IPS DF 4.7 (cell line): Measurements from ENCODE around the gene CGNL1.

Source experiments
- DNase-seq: peaks from one replicate; pipeline ENCODE4 v3.0.0-alpha.2; 2013; ENCODE audit warnings: low spot score; ENCODE audit errors: extremely low read depth

CGNL1 gene

DNA sequence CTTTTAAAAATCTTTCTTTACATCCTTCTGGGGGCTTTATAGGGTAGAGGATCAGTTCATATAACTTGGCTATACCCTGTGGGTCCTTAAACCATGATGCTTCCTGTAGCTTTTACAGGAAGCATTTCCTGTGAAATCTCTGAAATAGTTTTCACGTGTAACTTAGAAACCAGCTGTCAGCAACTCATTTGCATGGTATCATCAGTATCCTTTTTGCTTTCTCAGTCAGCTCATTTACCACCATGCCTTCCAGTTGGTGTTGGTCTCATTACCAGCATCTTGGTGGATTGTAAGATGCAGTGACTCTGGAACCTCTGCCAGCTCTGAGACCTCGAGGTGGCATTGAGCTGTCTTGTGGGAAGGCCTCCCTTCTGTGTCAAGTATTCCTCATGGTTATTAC lies 118.7 kb downstream of the CGNL1 start:
- no peak for DNase-seq

GRCh38 chr15:57495554-57496165 lies 119.4 kb downstream of the CGNL1 start:
- DNase-seq: no peak

GRCh38 chr15:57496594-57496945 lies 120.3 kb downstream of the CGNL1 start:
- no peak for DNase-seq

DNA sequence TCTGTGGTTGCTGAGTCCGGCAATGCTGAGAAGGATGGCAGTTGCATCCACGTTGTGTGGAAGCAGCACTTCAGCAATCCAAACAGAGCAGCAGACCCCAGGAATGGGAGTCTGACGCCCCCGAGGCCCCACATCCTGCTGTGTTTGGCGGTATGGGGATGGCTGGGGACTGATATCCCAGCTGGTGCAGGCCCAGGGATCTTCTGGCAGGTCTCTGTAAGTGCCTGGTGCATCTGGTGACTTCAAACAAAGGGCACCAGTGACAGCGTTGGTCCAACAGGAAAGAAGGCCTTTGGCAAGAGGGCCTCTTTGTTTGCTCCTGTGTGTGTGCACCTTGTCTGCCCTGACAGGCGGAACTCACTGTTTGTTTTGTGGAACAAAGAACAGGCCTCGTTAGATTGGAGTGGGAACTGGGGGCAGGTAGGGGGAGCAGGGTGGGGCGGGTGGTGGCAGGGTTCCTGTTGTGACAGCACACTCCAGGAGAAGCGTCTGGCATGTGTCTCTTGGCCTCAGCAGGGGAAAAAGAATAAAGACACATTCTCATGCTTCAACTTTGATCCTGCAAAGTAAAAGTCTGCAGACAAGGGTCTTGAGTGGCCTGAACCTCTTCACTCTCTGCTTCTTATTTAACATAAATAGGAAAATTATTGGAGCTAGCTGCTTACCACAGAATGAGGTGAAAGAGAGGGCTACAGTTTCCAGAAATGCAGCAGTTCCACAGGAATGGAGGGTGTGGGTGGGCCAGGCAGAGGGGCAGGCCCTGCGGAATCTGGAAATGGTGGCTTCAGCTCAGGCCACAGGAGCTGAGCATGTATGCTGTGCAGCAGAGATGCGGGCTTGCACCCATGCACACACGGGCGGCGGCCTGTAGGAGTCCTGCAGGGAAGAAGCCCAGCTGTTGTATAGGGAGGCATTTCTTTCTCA lies 120.9 kb downstream of the CGNL1 start:
- no peak for DNase-seq

GRCh38 chr15:57500256-57500655 lies 124.0 kb downstream of the CGNL1 start:
- DNase-seq: no peak

GRCh38 chr15:57500979-57501576 lies 124.8 kb downstream of the CGNL1 start:
- no peak for DNase-seq

DNA sequence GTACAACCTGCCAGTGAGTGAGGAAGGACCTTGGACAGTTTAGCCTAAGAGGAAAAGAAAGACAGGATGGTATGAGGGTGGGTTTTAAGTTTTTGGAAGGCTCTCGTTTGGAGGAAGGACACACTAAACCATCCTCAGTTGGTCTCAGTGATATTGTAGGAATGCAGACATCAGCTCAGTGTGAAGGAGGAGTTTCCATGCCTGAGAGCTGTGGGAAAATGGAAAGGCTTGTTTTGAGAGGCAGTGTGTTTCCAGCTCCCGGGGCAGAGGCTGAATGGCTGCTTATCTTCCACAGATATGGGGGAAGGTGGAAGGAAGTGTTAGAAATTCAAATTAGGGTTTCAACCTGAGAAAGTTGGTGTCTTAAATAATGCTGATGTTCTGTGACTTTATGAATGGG lies 125.8 kb downstream of the CGNL1 start:
- DNase-seq: no peak

DNA sequence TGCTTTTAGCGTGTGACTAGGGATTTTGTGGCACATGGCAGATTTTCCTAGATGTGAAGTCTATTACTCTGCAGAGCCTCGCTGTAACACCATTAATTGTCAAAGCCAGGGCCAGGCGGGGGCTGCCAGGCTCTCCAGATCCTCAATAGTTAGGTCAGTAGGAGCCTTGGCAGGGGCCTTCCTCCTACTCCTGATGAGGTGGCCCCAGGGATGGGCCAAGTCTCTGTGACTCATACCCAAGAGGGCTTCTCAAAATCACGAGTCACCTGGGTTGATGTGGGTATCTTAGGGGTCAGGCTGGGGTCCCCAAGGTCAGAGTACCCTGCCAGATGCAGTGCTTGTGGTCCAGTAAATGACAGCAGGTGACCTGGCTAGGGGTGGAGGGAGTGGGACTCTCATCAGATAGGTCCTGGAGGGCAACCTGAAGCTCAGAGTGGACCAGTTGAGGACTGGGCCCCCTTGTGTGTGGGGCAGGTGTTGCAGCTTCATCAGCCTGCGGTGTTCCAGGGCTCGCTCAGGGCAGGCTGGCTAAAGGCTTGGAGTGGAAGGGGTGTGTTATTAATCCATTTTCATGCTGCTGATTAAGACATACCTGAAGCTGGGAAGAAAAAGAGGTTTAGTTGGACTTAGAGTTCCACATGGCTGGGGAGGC lies 126.9 kb downstream of the CGNL1 start:
- DNase-seq: no peak

GRCh38 chr15:57503911-57504598 lies 127.8 kb downstream of the CGNL1 start:
- no peak for DNase-seq

DNA sequence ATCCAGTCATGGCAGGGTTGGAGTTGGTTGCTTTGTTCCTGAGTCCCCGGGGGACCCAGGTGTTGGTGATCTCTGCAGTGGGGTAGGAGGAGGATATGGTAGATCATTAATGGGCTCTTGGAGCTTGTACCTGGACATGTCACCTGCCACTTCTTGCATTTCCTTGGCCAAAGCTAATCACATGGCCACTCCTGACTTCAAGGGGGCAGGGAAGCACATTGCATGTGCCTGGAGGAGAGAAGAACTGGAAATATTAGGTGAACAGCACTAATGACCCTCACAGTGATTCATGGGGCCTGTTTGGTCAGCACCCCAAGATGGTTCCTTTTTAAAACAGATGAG lies 128.3 kb downstream of the CGNL1 start:
- no peak for DNase-seq

DNA sequence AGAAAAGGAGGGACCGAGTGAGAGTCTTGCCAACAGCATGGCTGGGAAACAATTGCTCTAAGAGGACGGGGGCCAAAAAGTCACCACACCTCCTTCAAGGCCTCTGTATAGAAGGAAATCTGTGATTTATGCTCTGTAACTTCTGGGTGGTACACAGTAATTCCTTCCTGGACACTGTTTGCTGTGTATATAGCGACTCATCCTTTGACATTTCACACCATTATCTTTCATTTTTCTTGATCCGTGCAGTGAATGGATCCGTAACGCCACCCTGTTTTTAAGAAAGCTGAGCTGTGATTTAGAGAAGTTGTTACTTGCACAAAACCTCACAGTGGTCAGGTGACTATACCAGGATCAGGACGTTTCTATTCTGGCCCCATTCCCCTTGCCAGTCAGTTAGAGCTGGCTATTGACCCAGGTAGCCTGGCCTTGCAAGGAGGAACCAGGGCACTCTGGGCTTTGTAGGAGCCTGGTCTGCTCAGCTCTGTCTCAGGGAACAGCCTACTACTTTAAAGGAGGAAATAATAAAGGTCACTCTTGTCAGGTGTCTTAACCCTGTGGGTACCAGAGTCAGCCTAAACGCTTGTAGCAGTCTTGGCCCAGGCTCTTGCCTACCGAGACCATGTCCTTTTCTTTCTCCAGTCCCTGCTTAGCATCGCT lies 128.9 kb downstream of the CGNL1 start:
- DNase-seq: no peak

DNA sequence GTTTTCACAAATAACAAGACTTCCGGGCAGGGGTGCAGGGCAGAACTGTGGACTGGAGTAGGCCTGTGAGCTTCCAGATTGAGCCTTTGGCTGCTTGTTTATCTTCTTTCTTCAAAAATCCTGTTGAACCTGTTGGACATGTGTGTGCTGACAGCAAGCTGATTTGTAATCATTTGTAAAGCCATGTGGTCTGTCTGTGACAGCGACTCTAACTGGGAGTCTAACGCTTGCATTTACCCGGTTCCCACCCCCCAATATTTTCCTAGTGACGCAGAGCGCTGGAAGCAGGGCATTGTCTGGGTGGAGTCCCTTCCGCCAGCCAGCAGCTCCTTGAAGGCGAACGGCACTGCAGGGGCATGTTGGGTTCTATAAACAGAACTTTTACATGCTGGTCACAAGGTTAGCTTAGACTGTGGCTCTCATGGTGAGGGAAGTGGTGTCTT lies 129.7 kb downstream of the CGNL1 start:
- DNase-seq: no peak

DNA sequence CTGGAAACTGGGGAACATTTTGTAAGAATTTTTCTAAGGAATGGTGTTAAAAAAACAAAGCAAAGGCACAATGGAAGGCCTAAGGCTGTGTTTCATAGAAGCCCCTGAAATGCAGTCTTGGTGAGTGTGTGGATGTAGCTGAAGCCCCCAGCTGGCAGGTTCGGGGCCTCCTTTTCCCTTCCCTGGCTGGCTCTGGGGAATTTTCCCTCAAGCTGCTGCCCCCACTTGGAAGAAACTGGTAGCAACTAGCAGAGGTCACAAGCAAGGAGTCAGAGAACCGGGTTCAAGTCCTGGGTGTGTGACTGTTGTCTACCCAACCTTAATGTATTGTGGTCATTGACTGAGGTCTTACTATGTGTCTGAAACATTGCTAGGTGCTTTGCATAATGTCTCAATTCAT lies 130.1 kb downstream of the CGNL1 start:
- DNase-seq: no peak

DNA sequence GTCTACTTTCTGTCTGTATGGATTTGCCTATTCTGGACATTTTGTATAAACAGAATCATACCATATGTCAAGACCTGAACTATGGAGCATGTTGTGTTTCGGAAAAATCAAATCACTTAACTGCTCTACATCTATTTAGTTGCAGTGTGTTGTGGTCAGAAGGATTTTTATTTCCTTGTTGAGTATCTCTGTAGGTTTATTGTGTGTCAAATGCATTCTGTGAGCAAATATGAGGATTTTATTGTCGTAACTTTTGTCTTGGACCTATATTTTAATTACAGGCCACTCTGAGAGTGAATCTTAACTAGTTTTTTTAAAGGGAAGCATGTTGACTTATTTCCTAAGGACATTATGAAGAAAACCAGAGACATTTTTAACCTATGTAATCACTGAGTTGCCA lies 130.8 kb downstream of the CGNL1 start:
- DNase-seq: no peak

DNA sequence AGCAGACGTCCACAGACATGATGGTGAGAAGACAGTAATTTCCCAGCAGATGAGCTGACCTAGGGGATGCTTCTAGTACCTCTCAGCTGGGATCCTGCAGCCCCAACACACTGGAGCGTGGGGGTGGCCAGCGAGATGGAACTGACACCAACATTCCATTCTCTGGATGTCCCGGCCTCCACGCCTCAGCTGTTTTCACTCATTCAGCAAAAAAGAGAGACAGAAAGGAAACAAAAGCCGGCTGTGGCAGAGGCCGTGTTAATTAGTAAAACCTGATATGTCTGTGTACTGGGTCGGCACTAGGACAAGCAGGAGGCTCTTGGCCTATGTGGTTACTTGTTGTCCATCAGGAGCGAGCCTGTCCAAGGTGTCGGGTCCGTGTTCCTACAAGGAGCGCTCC lies 132.8 kb downstream of the CGNL1 start:
- no peak for DNase-seq

DNA sequence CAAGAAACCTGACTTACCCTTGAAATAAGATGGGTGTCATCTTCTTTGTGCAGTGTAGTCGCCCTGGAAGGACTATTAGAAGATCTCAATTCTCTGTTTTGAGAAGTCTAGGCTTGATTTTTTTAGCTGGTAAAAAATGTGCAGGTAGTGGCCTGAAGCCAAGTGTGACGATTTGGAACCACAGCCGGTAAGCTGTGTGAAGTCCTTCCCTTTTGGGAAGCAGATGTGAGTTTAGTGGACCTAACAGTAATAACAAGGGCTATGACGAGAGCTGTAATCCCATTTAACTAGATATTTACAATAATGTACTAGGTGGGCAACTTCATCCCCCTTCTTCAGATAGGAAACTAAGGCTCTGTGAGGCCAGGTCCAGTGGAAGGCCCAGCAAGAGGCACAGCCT lies 133.7 kb downstream of the CGNL1 start:
- no peak for DNase-seq

DNA sequence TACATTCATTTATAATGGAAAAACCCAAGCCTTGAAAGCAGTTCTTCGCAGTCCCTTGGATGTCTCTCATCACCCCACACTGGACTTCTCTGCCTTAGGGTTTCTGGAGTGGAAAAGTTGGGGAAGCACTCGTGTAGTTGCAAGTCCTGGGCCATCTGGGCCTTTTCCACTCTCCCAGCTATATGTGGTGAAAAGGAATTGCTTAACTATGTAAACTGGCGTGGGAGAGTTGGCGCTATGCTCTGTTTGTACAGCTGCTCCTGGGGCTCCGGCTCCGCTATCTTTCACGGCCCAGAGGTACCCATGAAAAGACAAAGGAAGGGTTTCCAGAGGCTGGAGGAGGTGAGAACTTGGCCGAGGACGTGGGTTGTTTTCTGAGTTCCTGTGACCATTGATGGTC lies 134.3 kb downstream of the CGNL1 start:
- DNase-seq: no peak

- no peak for DNase-seq
Observed at GRCh38 chr15:57516327-57517029, 140.2 kb downstream of the CGNL1 start.

- DNase-seq: no peak
Observed at GRCh38 chr15:57517030-57517671, 140.8 kb downstream of the CGNL1 start.
